H1 (cell line): ENCODE data around the gene SNED1. TPM values are rescaled to one million over a fixed set of nuclear protein-coding genes. Genes with fewer than 3 reads are reported as not detected.

Source experiments
- CTCF ChIA-PET: fragments of 300-600 bp; sonication (Branson Sonifier 250); formaldehyde crosslinking; loops from one replicate; lab custom pipeline; 2021; ENCODE audit not compliant: partially characterized antibody; lab: Charles Lee
- POLR2A ChIA-PET: fragments of 300-600 bp; sonication (Branson Sonifier 250); formaldehyde crosslinking; loops from one replicate; lab custom pipeline; 2021; ENCODE audit warnings: inconsistent platforms; ENCODE audit not compliant: partially characterized antibody; lab: Charles Lee
- DNase-seq, 2 experiments: peaks; one replicate each; pipeline versions ENCODE4 v3.0.0 to v3.0.0-alpha.2; 2010 to 2022; ENCODE audit warnings: low spot score in 2 of 2, low read depth in 1 of 2, mixed read lengths in 1 of 2
- FAIRE-seq: peaks from 2 replicates; lab custom pipeline; 2011; peaks lifted over from hg19 to GRCh38; lab: Jason Lieb, UNC
- H2AFZ ChIP-seq: 2 replicates; pipeline ENCODE4 v1.8.1; 2012; ENCODE audit warnings: low read length, inconsistent platforms
- H2AK5ac ChIP-seq: 2 replicates; pipeline ENCODE4 v1.6.1; 2013; ENCODE audit warnings: low read depth, low read length
- H2BK120ac ChIP-seq: replicated peaks from 2 replicates; pipeline ENCODE3; 2013; ENCODE audit warnings: low read depth, low read length, inconsistent platforms
- H2BK12ac ChIP-seq: 2 replicates; pipeline ENCODE4 v1.6.1; 2013; ENCODE audit warnings: low read depth, low read length
- H2BK15ac ChIP-seq: 2 replicates; pipeline ENCODE4 v1.6.1; 2013; ENCODE audit warnings: low read length
- H2BK20ac ChIP-seq: 2 replicates; pipeline ENCODE4 v1.6.1; 2013; ENCODE audit warnings: low read length
- H2BK5ac ChIP-seq: 2 replicates; pipeline ENCODE4 v1.6.1; 2013; ENCODE audit warnings: low read depth, low read length
- H3K14ac ChIP-seq: 2 replicates; pipeline ENCODE4 v1.6.1; 2013; ENCODE audit warnings: inconsistent platforms; ENCODE audit not compliant: insufficient read length
- H3K18ac ChIP-seq: 2 replicates; pipeline ENCODE4 v1.6.1; 2013; ENCODE audit warnings: low read length; ENCODE audit errors: extremely low read depth
- H3K23ac ChIP-seq: 2 replicates; pipeline ENCODE4 v1.6.1; 2013; ENCODE audit warnings: inconsistent platforms; ENCODE audit not compliant: insufficient read length
- H3K23me2 ChIP-seq: 2 replicates; pipeline ENCODE4 v1.6.1; 2013; ENCODE audit warnings: low read depth, low read length
- H3K27ac ChIP-seq: 2 replicates; pipeline ENCODE4 v1.6.1; 2011; ENCODE audit warnings: low read depth, low read length, inconsistent platforms
- H3K27me3 ChIP-seq, 4 experiments: replicated peaks in 1 of 4; 1 replicate in 1 of 4; 2 replicates in 3 of 4; pipeline versions ENCODE4 v1.6.1 to v1.8.1; 2011 to 2013; ENCODE audit warnings: low read length in 3 of 4, mild to moderate bottlenecking in 3 of 4, inconsistent platforms in 2 of 4, mixed read lengths in 2 of 4, moderate library complexity in 1 of 4; ENCODE audit not compliant: control insufficient read depth in 3 of 4, insufficient read depth in 3 of 4; ENCODE audit errors: extremely low read depth in 1 of 4
- H3K36me3 ChIP-seq, 4 experiments: 2 replicates each; pipeline versions ENCODE4 v1.6.1 to v1.8.1; 2011 to 2013; ENCODE audit warnings: mild to moderate bottlenecking in 4 of 4, low read length in 3 of 4, moderate library complexity in 2 of 4, control low read depth in 1 of 4, inconsistent platforms in 1 of 4; ENCODE audit not compliant: insufficient read depth in 4 of 4, control insufficient read depth in 2 of 4
- H3K4ac ChIP-seq: replicated peaks from 2 replicates; pipeline ENCODE3; 2013; ENCODE audit warnings: low read length, low read depth, mixed read lengths, inconsistent platforms; ENCODE audit not compliant: insufficient read length
- H3K4me1 ChIP-seq, 4 experiments: replicated peaks in 1 of 4; 1 replicate in 1 of 4; 2 replicates in 3 of 4; pipeline versions ENCODE4 v1.6.1 to v1.8.1; 2011 to 2013; ENCODE audit warnings: low read length in 3 of 4, inconsistent platforms in 2 of 4, mixed read lengths in 1 of 4; ENCODE audit not compliant: insufficient read depth in 4 of 4, control insufficient read depth in 3 of 4
- H3K4me2 ChIP-seq, 2 experiments: 2 replicates each; pipeline versions ENCODE4 v1.6.1 to v1.8.1; 2011 to 2013; ENCODE audit warnings: low read depth in 2 of 2, low read length in 2 of 2, control low read depth in 1 of 2, inconsistent platforms in 1 of 2, mild to moderate bottlenecking in 1 of 2; ENCODE audit not compliant: insufficient read depth in 1 of 2
- H3K4me3 ChIP-seq, 4 experiments: fragments of 200-600, 300-600 bp in 1 of 4; sonication (generic), shearing (Covaris generic), sonication (Bioruptor Twin) in 1 of 4; 2 replicates each; pipeline versions ENCODE4 v1.5.1 to v1.8.1; 2011 to 2016; ENCODE audit warnings: low read length in 4 of 4, low read depth in 3 of 4, control low read depth in 2 of 4, inconsistent platforms in 2 of 4, mild to moderate bottlenecking in 2 of 4, mixed read lengths in 1 of 4, moderate library complexity in 1 of 4; ENCODE audit not compliant: insufficient read depth in 2 of 4; ENCODE audit errors: extremely low read depth in 1 of 4
- H3K56ac ChIP-seq: replicated peaks from 2 replicates; pipeline ENCODE3; 2013; ENCODE audit warnings: low read depth, mild to moderate bottlenecking, mixed read lengths, low read length, inconsistent platforms; ENCODE audit not compliant: insufficient read length
- H3K79me1 ChIP-seq: 2 replicates; pipeline ENCODE4 v1.6.1; 2013; ENCODE audit warnings: low read depth, low read length, control low read depth
- H3K79me2 ChIP-seq, 2 experiments: 2 replicates each; pipeline versions ENCODE4 v1.6.1 to v1.8.1; 2012 to 2013; ENCODE audit warnings: low read length in 2 of 2, mild to moderate bottlenecking in 2 of 2, inconsistent platforms in 1 of 2; ENCODE audit not compliant: insufficient read depth in 2 of 2, control insufficient read depth in 1 of 2
- H3K9ac ChIP-seq, 4 experiments: replicated peaks in 1 of 4; 1 replicate in 1 of 4; 2 replicates in 3 of 4; pipeline versions ENCODE4 v1.6.1 to v1.8.1; 2011 to 2013; ENCODE audit warnings: low read depth in 3 of 4, low read length in 3 of 4, control low read depth in 2 of 4, mild to moderate bottlenecking in 2 of 4, moderate library complexity in 2 of 4, inconsistent platforms in 1 of 4; ENCODE audit errors: extremely low read depth in 1 of 4
- H3K9me3 ChIP-seq, 2 experiments: 2 replicates each; pipeline versions ENCODE4 v1.6.1 to v1.8.1; 2012 to 2013; ENCODE audit warnings: mild to moderate bottlenecking in 2 of 2, moderate library complexity in 2 of 2, control low read depth in 1 of 2, inconsistent platforms in 1 of 2, low read depth in 1 of 2, low read length in 1 of 2, mixed read lengths in 1 of 2; ENCODE audit not compliant: insufficient read depth in 2 of 2
- H4K20me1 ChIP-seq, 2 experiments: replicated peaks in 1 of 2; 2 replicates each; pipeline versions ENCODE3 to v1.8.1; 2011 to 2013; ENCODE audit warnings: inconsistent platforms in 2 of 2, low read length in 2 of 2, mild to moderate bottlenecking in 1 of 2; ENCODE audit not compliant: insufficient read depth in 2 of 2, control insufficient read depth in 1 of 2
- H4K5ac ChIP-seq: 2 replicates; pipeline ENCODE4 v1.6.1; 2013; ENCODE audit warnings: low read length, low read depth, mixed read lengths, inconsistent platforms; ENCODE audit not compliant: insufficient read length
- H4K8ac ChIP-seq: 2 replicates; pipeline ENCODE4 v1.8.0; 2013; ENCODE audit warnings: mild to moderate bottlenecking, moderate library complexity, low read length, inconsistent platforms; ENCODE audit not compliant: insufficient read depth; ENCODE audit errors: extremely low read depth
- H4K91ac ChIP-seq: replicated peaks from 2 replicates; pipeline ENCODE3; 2013; ENCODE audit warnings: low read length, mixed read lengths, inconsistent platforms; ENCODE audit not compliant: insufficient read length
- TBP ChIP-seq: IDR thresholded peaks from 2 replicates; pipeline ENCODE4 v1.6.1; 2011; ENCODE audit warnings: low read depth, low read length, improper control_type of control experiment
- WGBS, 2 experiments: shearing (Covaris generic) in 1 of 2; methylation state at CpG; one replicate each; pipeline versions ENCODE4 v1.1.6 to v1.1.7; 2013 to 2015; ENCODE audit warnings: low lambda C conversion rate in 2 of 2, mixed read lengths in 2 of 2, inconsistent platforms in 1 of 2, low coverage in 1 of 2, missing lambda C conversion rate in 1 of 2; ENCODE audit not compliant: insufficient replicate concordance in 2 of 2, insufficient coverage in 1 of 2, insufficient read length in 1 of 2; ENCODE audit errors: extremely low coverage in 1 of 2, missing lambda C conversion rate in 1 of 2; 5-methylcytosine and 5-hydroxymethylcytosine counted together
- polyA plus RNA-seq, 7 experiments: library from polyadenylated mRNA; depleted of rRNA in 3 of 7; stranded (reverse) in 5 of 7; unstranded in 2 of 7; fragments of >200 nt in 5 of 7; fragments of 200-250 nt in 2 of 7; gene quantifications; 1 replicate in 5 of 7; 2 replicates in 1 of 7; 4 replicates in 1 of 7; pipeline versions ENCODE4 v1.2.1 to v1.2.3, GENCODE V29; 2011 to 2013; ENCODE audit warnings: missing spikeins in 2 of 7, mixed read lengths in 2 of 7
- total RNA-seq: library from RNA; stranded (reverse); fragmentation: NEBNext Ultra II Directional; extraction: Animal tissue kit (Norgen Biotek cat#: 25700); gene quantifications from 2 replicates; pipeline ENCODE4 v1.2.1, GENCODE V29; 2021

The SNED1 gene
- total and polyA plus RNA-seq, 2 of the 8 experiments (the other 6 are each of a cell fraction or from before 2014, with no cell fraction given): 1.9 TPM

DNA sequence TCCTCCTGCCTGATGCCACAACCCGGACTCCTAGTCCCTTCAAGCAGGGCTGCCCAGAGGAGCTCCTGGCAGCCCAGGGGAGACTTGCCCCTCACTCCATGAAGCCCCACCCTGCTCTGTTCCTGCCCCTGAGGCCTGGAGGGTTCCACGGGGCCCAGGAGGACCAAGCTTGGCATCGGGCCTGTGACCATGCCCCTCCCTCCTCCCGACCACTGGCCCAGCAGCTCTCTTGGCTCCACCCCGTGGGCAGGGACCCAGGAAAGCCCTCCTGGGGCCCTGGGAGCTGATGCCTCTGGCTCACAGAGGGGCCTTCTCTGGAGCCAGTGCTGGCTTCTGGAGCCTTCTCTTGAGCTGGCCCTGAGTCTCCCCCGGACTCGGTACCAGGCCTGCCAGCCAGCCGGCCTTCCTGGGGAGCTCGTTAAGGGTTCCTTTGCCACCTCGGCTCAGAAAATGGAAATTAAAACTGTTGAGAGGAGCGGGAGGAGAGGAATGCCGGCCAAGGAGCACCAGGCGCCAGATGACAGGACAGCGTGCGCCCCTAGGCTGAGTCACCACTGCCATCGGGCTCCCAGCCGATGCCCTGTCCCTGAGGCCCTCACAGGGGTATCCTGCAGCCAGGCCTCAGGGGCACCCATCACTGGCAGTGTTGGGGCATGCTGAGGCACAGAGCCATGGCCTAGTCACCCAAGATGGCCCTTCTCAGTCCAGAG lies 40.6 kb upstream of the SNED1 start:
- Histone ChIP-seq H3K4ac (no peak overlapping the region), H3K18ac (no peak overlapping the region), H3K23me2 (peaks cover 8% of the 10 kb centered on the region; the same call in 1 of the 2 replicates), H3K56ac (no peak overlapping the region), H2BK120ac (no peak overlapping the region), H4K20me1 (peaks cover 0 to 10% of the 10 kb centered on the region in 2 experiments), H2BK12ac (no peak overlapping the region), H3K36me3 (no peaks in the 10 kb centered on the region), H4K5ac (no peak overlapping the region), H2AK5ac (no peak overlapping the region), H3K79me1 (no peaks in the 10 kb centered on the region), H4K8ac (no peak overlapping the region), H3K27ac (no peak overlapping the region), H3K4me3 (no peak overlapping the region), H2BK5ac (no peak overlapping the region), H3K9me3 (no peaks in the 10 kb centered on the region), H2BK15ac (no peak overlapping the region), H3K4me1 (peaks cover 0 to 17% (median 8%) of the 10 kb centered on the region in 4 experiments; a peak in 5 of 7 replicates), H3K27me3 (no peaks in the 10 kb centered on the region), H2AFZ (no peak overlapping the region), H3K23ac (no peak overlapping the region), H3K4me2 (no peak overlapping the region), H3K9ac (no peak overlapping the region), H2BK20ac (no peak overlapping the region), H3K79me2 (no peaks in the 10 kb centered on the region), H3K14ac (no peak overlapping the region), H4K91ac (no peak overlapping the region)
- POLR2A ChIA-PET: interaction anchor here (0.9 kb wide), 1 partner anchor 43 kb away, joined by 3 read pairs; no protein-coding TSS in a partner anchor
- WGBS, 2 experiments: 91% methylated on average over 14 of the region's 17 CpGs; no CpG with 5 or more reads in 1 of the 2 experiments
- CTCF ChIA-PET: interaction anchor here (0.5 to 1.6 kb wide), 8 partner anchors 9 to 331 kb away, joined by 3 to 5 read pairs (median 3); no protein-coding TSS in a partner anchor
- DNase-seq (no peak), FAIRE-seq (no peak)
- no peak for TF ChIP-seq TBP
